DMS53 treated with DMSO at 0.1 percent for 48 hours (cell line): ENCODE results near the gene YPEL2.
"Not testable (repeated sequence)": the region's sequence is repeated elsewhere in the genome, so short reads cannot be mapped to it uniquely, and the experiment has no call there.

Experiments
- DNase-seq: peaks from one replicate; lab custom pipeline; 2025; ENCODE audit not compliant: unreplicated experiment; lab: John Stamatoyannopoulos, UW

Gene YPEL2

DNA sequence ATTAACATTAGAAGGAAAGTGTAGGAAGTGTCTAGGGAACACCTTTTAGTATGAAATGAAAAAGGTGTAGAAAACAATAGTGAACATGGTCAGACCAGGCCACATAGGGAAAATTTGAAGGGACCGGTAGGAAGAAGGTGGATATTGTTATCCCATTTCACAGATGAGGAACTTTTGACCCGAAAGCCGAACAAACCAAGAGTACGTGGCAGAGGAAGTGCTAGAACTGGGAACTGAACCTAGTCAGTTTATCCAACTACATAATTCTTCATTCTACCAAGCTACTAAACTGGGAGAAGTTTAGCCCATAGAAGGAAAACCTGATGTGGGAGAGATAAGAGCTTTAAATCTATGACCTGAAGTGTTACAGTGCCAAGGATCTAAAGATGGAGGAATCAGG is 43.2 kb downstream of the YPEL2 start:
- DNase-seq = no peak

DNA sequence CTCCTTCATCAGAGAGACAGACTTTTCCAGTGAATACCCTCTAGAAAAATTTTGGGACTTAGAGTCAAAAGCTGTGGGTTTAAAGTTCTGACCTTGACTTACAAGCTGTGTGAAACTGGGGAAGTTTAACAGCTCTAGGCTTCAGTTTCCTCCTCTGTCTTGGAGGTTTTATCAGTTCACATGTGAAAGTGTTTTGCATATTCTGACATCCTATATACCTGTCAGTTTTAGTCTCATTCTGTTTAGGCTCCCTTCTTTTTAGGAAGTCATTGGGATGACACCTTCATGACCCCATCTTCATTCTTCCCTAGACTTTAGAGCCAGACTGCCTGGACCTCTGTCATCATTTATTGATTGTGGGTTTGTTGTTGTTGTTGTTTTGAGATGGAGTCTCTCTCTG is 44.4 kb downstream of the YPEL2 start:
- no peak for DNase-seq

DNA sequence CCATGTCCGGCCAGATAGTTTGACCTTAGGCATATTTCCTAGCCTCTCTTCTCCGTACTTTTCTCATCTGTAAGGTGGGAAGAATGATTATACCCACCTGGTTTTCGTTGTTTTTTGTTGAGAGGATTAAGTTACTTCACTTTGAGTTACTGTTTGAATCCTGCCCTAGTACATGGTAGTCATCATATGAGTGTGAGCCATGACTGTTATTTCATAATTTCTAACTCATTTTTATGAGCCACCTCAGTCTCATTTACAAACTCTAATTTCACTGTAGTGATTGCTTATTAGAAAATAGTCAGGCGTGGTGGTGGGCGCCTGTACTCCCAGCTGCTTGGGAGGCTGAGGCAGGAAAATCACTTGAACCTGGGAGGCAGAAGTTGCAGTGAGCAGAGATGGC is 45.1 kb downstream of the YPEL2 start:
- no peak for DNase-seq

DNA sequence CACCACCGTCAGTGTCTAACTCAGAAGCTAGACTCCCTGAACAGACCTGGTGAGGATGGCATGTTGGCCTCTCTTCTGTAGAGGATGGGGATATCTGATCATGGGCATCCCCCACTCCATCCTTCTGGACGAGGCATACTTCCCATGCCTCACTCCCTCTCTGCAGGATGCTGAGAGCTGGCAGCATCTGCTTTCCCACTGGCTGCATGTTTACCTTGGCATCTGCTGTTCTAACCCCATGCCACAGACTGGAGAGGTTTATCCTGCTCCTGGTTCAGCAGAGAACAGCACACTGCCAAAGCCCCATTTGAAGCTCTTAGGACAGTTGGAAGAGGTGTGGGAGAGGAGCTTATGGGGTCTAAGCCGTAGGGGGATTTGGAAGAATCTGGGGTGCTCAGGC is 46.0 kb downstream of the YPEL2 start:
- no peak for DNase-seq

DNA sequence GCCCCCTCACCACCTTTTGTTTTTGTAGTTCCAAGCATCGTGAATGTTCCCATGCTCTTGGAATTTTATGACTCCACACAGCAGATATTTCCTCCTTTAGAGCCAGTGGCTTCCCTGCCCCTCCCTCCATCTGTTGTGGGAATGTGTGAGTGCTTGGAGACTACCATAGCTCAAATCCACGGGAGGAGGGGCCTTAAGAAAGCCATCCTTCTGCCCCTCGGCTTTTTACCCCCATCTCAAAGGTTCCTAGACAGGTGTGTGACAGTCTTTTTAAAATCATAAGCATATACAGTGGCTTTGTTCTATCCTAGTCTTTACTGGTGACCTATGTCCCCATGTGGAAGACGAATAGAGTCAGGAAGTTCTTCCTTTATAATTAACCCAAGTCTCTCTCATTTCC is 47.2 kb downstream of the YPEL2 start:
- DNase-seq = no peak

DNA sequence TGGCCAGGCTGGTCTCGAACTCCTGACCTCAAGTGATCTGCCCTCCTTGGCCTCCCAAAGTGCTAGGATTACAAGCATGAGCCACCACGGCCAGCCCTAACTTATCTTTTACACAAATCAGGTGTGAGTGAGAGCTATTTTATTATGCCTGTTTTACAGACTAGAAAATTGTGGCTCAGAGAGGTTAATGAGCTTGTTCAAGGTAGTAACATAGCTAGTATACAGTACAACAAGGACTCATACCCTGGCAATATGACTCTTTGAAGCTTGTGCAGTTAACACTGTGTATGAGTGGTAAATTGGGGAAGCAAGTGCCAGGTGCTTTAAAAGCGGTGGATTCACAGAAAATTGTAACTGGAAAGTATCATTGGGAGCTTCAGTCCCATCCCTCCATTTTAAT is 49.0 kb downstream of the YPEL2 start:
- no peak for DNase-seq

DNA sequence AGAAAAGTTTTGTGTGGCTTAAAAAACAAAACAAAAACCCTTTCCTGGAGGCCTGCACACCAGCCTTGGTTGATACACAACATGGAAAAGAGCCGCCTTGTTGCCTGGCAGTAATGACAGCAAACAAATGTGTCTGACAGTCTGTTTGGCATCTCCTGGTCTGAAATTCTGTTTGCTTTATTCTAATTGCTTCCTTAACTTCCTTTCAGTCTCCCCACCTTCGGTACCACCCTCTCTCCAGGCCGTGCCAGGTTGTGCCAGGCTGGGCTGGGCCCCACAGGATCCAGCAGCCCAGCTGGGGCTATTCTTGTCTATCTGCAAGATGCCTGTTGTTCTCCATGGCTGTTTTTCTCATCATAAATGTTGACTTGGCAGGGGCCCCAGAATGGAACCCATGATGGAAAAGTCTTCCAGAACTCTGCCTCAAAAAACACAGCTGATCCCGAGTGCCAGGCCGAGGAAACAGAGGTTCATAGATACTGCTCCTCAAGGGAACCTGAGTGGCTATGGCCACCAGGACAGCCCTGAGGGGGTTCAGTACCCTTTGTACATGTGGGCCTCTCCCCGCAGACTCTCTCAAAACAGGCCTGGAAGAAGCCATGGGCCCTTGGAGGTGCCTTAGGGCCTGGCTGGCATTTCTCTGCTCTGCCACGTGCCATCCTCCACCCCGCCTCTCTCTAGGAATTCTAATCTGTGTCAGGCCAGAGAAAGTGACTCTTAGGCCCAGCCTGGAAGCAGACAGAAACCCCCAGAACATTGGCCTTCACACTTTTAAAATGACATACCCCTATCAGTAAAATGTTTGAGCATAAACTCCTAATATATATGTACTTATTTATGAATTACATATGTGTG is 50.5 kb downstream of the YPEL2 start:
- no peak for DNase-seq

DNA sequence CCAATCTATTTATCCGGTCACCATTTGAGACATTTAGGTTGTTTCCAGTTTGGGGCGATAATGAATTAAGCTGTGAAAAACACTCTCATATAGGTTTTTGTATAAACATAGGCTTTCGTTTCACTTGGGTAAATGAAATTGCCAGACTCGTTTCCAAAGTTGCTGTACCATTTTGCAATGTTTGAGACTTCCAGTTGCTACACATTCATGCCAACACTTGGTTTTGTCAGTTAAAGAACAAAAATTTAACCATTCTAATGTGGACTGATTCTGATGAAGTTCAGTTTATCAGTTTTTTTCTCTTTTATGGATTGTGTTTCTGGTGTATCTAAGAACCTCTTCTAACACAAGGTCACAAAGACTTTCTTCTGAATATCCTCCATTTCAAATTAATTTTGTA is 52.4 kb downstream of the YPEL2 start:
- no peak for DNase-seq

DNA sequence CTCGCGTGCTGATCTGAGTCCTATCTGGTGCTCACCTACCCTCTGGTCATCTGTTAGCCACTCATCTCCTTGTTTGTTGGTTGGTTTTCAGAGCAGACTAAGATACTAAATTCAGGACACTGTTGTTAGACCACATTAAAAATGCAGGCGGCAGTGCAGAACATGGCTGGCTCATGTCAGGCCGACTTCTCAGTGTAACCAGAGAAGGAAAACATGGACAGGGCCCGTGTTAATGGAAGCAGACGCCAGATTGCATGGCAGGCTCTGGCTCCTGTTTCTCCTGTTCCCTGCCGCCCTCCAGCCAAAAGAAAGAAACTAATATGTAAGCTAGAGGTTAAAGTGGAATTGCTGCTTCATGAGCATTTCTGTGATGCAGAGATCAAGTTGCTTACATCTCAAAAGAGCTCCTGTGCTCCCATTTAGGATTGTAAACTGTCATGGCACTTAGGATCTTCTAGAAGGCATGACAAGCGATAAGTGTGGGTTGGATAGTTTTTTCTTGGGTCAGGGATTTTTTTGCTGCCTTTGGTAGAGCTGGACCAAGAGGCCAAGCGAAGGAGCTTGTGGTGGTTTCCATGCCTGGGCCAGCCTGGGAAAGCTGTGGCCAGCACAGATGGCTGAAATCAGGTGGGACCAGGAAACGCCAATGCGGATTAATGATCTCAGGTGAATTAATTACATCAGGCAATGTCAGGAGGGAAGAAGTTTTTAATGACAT is 56.1 kb downstream of the YPEL2 start:
- DNase-seq = no peak

DNA sequence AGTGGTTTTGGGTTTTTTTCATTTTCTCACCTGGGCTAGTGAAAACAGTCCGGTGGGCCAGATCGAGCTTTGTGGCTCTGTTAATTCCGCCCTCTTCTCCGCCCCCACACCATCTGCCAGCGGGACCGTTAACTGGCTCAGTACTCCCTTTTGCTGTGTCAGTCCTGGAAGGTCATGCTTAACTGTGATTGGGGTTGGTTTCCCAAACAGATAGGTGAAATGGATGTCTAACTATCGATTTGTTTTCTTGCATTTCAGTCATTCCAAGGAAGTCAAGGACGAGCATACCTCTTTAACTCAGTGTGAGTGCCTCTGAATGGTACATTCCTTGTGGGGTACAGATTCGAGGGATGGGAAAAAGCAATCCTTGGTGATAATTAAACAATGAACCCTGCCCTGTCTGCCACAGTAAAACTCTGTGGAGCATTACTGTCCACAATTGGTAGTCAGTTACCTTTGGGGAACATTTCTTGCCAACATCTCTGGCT is 56.7 kb downstream of the YPEL2 start:
- no peak for DNase-seq

DNA sequence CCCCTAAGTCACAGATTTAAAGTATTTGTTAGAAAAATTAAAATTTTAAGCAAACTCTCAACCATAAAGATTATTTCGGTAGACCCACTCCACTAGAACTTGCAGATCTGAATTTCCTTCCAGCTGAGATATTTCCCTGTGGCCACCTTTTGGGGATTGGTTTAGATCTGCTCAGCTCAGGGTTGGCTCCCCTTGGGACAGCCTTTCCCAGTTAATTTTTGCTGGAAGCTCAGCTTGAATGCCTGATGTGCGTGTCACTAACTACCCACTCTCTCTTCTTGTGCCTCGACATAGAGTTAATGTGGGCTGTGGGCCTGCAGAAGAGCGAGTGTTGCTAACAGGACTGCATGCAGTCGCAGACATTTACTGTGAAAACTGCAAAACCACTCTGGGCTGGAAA is 57.6 kb downstream of the YPEL2 start:
- DNase-seq = no peak

DNA sequence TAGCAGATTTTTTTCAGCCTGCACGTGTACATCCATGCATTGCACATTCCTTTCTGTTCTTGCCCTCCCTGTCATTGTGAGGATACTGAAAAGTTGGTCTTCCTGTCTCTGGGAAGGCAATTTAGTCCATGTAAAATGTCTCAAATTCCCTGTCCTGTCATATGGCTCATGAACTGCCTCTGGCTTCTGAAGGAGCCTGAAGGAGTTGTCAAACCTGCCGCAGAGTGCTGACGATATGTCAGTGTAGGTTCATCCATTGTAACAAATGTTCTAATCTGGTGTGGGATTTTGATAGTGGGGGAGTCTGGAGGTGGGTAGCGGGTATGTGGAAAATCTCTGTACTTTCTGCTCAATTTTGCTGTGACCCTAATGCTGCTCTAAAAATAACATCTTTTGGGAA is 59.6 kb downstream of the YPEL2 start:
- DNase-seq = no peak

DNA sequence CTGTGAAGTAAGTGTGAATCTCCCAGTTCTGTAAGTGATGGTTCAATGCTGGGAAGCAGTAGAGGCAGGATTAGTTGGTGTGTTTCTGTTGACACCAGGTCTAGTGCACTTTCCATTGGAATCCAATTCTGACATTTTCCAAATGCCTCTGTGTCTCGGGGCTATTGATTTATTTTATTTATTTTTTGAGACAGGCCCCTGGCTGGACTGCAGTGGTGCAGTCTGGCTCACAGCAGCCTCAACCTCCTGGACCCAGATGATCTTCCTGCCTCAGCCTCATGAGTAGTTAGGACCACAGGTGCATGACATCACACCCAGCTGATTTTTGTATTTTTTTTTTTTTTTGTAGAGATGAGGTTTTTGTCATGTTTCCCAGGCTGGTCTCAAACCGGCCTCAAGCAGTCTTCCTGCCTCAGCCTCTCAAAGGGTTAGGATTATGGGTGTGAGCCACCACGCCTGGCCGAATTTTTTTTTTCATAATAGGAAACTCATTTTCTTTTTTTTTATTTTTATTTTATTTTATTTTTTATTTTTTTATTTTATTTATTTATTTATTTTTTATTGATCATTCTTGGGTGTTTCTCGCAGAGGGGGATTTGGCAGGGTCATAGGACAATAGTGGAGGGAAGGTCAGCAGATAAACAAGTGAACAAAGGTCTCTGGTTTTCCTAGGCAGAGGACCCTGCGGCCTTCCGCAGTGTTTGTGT is 61.7 kb downstream of the YPEL2 start:
- DNase-seq = no peak

DNA sequence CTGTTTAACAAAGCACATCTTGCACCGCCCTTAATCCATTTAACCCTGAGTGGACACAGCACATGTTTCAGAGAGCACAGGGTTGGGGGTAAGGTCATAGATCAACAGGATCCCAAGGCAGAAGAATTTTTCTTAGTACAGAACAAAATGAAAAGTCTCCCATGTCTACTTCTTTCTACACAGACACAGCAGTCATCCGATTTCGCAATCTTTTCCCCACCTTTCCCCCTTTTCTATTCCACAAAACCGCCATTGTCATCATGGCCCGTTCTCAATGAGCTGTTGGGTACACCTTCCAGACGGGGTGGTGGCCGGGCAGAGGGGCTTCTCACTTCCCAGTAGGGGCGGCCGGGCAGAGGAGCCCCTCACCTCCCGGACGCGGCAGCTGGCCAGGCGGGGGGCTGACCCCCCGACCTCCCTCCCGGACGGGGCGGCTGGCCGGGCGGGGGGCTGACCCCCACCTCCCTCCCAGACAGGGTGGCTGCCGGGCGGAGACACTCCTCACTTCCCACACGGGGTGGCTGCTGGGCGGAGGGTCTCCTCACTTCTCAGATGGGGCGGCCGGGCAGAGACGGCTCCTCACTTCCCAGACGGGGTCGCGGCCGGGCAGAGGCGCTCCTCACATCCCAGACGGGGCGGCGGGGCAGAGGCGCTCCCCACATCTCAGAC is 62.4 kb downstream of the YPEL2 start:
- DNase-seq = not testable (repeated sequence)

DNA sequence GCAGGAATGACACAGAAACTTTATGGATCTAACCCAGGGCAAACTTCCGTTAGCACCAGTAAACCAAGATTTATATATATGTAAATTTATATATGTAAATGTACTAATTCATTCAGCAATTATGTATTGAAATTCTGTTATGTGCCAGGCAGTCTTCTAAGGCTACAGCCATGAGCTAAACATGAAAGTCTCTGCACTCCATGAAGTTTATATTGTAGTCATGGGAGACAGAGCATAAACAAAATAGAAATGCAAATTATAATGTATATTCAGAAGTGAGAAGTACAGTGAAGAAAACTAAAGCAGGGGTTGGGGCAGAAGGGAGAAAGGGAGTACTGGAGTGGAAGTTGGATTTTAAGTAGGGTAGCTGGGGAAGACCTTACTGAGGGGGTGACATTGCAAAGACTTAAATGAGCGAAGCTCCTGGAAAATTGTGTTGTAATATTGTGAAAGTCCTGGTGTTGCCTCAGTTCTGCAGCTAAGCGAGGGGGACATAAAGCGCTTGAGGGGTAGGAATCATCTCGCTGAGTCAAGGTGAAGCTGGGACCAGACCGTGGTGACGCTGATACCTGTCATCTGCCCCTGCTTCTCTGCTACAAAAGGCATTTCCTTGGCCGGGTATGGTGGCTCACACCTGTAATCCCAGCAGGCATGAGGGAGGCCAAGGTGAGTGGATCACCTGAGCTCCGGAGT is 64.8 kb downstream of the YPEL2 start:
- no peak for DNase-seq

DNA sequence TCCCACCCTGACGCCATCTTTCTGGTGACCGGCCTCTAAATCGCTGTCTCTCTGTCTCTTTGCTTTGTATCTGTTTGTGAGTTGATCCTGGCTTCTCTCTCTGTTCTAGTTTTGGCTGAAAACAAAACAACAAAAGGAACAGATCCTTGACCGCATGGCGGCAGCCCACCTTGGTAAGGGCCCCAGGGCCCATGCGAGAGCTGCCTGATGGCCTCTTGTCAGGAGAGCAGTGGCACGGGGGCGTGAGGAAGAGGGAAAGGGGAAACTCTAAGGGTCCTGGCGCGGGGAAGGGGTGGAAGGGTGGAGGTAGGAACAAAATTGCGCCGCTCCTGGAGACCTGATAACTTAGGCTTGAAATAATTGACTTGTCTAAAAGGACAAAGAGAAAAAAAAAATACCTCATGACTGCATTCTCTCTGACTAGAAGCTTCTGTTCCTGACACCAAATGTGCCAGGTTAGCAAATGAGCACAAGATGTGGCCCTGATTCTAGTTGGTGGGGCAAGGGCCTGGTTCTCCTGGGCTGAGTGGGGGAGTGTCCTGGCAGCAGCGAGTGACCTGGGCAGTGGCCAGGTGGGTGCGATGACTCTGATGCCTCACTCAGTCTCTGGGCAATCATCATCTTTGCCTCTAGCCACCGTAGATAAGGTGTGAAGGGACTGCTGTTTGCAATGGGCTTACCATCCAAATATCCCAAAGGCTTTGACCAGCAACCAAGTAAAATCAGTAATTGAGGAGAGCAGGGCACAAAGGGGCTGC is 66.0 kb downstream of the YPEL2 start:
- no peak for DNase-seq

DNA sequence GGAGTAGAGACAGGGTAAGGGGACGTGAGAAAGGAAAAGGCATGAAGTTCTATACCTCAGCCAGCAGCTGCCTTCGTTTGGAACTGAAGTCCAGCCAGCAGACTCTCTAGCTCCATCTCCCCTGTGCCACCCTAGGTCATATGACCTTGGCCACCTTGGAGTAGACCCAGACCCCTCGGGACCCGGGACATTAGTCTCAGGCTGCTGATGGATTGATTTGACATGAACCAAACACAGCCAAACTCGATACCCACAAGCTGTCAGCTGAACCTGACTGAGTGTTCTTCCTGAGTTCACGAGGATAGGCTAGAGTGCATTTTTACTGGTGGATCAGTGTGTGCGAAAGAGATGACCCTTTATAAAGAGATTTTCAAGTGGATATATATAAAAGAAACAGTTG is 68.5 kb downstream of the YPEL2 start:
- DNase-seq = no peak

DNA sequence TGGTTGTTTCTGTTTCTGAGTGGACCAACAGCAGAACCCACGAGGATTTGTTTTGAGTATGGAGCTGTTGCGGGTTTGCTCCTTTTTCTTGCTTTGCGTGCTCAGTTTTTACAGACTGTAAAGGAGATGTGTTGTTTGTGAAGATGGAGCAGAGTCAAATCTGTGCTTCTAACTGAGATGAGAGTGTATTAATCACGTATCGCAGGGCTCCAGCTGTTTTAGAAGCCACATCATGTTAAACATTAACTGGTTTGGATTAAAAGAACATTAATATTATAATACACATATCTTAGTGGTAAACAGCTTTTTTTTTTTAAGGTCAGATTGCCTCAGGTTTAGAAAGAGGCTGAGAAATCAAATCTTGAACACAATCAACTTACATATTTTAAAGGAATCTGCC is 69.4 kb downstream of the YPEL2 start:
- no peak for DNase-seq

DNA sequence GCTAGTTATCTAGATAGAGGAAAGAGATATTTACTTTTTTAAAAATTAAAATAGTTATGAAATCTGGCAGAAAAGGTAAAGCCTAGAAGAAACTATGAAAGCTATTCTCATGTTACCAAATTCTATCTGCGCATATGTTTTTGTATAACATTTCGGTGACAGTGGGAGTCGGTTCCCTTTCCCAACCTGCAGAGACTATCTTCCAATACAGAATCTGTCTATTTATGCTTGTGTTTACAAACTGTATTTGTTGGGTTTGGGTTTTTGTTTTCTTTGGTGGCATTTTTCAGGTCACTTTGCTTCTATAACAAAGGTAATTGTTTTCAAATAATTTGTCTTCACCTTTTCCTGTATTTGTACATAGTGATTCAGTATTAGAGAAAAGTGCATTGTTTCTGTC is 69.8 kb downstream of the YPEL2 start:
- no peak for DNase-seq

DNA sequence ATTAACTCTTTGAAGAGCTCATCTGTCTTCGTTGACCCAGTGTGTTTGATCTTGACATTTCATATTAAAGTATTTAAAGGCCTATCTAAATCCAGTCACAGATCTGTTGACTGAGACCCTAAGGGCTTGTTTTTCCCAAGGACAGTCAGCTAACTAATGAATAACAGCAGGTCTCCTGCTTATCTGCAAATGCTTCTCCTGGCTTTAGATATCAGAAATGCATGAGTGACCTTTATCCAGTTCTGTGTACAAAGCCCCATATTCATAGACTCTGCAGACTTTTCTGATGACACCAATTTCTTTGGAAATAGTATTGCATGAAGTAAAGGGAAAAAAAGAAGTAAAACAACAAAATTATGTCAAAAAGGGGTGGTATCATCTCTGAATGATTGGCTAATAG is 70.3 kb downstream of the YPEL2 start:
- no peak for DNase-seq
